HG03139 (cell line): ENCODE measurements around the gene RAPH1.
"Not testable (repeated sequence)": the region's sequence is repeated elsewhere in the genome, so short reads cannot be mapped to it uniquely, and the experiment has no call there.

Experiments
- ATAC-seq: cut with Tn5 transposase; IDR thresholded peaks from one replicate; pipeline ENCODE4 v1.9.1; 2021; ENCODE audit not compliant: unreplicated experiment

RAPH1 gene

DNA sequence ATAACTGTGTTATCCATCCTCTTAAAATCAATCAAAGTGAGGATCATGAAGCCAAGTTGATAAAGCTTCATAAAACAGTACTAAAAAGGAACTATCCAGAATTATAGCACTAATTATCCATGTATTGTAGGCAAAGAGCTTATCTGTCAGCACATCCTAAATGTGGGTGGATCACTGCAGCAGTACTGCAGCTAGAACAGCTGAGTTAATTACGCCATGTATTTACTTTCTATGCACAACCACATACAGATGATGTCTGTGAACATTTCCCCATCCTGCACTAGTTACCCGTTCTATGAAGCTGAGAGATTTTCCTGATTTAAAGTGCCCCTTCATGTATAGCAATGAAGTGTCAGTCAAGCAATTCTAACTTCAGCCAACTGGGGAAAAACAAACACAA, 96.6 kb downstream of the RAPH1 start:
- no peak for ATAC-seq

- ATAC-seq, result no peak
Measured at GRCh38 chr2:203437511-203437910, 97.6 kb downstream of the RAPH1 start.

GRCh38 chr2:203436496-203436895, 98.6 kb downstream of the RAPH1 start:
- ATAC-seq, result no peak

- no peak for ATAC-seq
Measured at GRCh38 chr2:203432811-203433210, 102.3 kb downstream of the RAPH1 start.

DNA sequence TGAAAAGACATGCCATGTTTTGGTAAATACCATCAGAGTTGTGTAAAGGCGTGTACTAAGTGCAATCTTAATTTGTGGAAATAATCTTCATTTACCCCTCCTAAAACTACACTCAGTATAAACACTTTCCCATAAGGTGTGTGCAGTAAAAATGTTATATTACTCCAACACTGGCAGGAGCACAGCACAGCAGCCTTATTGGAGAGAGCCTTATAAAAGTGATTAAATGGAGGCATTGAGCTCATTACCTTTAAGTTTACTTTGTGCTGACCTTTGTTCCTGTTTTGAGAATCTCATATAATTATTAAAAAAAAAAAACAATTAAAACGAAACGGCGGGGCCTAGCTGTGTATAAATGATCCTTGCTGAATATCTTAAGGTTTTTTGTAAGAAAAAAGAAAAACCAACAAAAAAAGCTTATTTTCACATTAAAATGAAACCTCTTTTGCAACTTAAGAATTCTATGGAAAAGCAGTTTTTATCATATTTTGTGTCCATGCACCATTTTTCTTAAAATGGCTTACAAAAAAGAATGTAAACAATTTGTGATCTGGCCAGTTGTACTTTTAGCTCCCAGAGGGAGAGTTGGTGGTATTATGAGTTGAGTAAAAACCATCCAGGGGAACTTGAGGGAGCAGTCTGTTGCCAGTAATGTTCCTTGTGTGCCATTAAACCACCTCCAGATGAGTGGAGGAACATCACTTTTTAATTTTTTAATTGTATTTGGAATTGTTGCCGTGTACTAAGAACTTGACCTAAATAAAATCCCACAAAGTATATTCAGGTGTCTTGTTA, 103.5 kb downstream of the RAPH1 start:
- ATAC-seq, result no peak

- not testable (repeated sequence) for ATAC-seq
Measured at GRCh38 chr2:203429643-203430042, 105.5 kb downstream of the RAPH1 start.

- ATAC-seq, result no peak
Measured at GRCh38 chr2:203427061-203427460, 108.0 kb downstream of the RAPH1 start.

DNA sequence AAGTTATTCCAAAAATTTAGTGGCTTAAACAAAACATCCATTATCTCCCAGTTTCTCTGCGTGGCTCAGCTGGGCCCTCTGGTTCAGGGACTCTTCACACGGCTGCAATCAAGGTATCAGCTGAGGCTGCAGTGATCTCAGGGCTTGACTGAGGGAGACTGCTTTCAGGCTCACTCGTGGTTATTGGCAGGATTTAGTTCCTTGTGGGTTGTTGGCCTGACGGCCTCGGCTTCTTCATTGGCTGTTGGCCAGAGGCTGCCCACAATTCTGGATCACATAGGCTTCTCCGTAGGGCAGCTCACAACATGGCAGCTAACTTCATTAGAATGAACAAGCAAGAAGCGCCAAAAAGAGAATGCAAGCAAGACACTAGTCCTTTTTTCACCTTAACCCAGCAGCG, 116.8 kb downstream of the RAPH1 start:
- no peak for ATAC-seq

DNA sequence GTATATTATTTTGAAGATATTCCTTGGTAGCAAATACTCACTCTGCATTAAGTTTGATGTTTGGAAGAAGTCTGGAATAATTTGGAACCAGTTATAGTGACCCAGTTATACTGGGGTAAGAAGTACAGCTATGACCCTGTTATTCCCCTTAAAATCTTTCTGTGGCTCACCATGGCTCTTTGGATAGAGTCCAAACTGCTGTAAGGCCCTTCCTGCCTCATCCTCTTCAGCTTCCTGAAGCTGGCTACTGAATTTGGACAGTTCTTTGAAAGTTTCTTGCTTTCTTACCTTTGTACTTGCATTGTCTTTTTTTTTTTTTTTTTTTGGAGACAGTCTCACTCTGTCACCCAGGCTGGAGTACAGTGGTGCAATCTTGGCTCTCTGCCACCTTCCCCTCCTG, 121.3 kb downstream of the RAPH1 start:
- no peak for ATAC-seq

DNA sequence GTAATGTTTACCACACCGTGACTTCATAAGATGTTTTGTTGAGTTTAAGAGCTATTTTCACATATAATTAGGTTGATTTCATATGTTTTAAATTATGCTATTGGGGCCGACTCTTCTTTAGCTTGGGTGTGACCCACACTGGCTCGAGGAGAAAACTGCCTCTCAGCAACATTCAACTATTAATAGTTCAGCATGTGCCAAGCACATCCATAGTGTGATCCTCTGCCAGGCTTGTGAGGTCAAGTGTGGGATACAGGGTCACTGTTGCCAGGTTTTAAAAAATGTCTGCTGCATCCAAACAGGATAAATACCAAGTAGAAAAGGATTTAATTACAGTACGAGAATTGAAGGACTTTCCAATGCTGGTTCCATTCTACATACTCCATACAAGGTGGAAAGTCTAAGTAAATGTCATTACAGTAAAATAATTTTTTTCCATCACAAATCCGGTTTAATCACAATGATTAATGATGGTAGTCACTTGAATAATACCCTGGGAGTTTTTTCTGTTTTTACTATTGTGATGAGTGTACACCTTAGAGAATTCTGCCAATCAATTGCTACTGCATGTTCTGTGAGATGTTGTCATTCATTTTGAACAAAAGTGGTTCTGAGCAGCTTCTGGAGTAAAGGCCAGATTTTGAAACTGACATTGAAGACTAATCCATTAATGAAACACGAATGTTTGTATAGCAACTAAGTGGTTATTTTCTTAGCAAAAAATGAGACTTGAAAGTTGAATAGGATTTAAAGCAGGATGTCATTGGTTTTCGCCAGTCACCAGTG, 122.4 kb downstream of the RAPH1 start:
- no peak for ATAC-seq

- ATAC-seq, result no peak
Measured at GRCh38 chr2:203407496-203407895, 127.6 kb downstream of the RAPH1 start.

DNA sequence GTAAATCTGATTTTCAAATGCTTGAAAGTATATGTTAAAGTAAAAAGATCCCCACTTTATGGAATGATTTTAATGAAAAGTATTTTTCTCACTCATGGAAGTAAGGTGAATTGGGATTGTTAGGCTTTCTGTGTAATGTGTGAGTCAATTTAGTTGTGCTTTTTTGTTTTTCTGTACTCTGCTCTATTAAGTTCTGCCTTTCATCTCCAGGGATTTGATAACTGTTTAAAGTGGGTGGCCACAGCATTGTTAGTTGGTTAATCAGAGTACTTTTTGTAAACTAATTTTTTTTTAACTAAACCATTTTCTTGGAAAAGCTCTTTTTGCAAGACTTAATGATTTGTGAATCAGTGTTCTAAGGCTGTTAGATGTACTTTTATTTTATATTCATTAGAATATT, 130.1 kb downstream of the RAPH1 start:
- ATAC-seq, result no peak

DNA sequence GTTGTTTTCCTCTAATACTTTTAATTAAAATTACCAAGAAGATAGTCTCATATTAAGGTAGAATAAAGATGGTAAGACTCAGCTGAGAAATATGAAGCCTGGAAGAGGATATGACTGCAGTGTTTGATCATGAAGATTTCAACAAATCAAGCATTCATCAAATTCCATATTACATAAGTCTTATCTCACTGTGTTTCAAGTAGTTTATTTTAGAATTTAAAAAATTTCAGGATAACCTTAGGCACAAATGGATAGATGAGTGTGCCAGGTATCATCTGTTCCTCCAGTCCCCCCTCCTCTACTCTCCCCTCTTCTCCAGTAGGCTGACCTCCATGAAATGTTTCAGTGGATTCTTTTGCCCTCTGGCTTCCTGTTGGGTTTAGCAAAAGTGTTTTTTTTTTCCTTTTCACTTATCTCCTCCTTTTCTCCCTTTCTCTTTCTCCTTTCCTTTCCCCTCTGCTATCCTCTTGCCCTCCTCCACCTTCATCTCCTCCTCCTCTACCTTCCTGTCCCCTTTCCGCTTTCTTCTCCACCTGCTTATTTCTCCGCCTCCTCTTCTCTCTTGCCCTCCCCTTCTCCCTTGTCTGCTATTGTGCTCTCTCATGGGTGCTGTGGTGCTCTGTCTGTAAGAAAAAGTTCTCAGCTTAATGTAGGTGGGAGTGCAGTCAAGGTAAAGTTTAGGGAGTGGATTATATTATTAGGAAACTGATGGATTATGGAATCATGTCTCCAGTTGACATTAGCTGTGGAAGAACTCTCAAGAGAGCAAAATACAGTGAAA, 134.1 kb downstream of the RAPH1 start:
- ATAC-seq, result no peak

DNA sequence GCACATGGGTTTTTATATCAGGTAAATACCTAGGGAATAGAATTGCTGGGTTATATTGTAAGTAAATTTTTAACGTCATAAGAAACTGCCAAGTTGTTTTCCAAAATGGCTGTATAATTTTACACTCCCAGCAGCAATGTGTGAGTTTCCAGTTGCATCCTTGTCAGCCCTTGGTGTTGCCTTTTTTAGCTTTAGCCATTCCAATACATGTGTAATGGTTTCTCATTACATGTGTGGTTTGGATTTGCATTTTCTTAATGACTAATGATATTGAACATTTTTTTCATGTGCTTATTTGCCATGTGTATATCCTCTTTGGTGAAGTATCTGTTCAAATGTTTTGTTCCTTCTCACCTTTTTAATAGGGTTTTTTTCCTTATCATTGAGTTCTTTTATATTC, 136.1 kb downstream of the RAPH1 start:
- no peak for ATAC-seq

- no peak for ATAC-seq
Measured at GRCh38 chr2:203396667-203397066, 138.4 kb downstream of the RAPH1 start.

GRCh38 chr2:203395858-203396257, 139.2 kb downstream of the RAPH1 start:
- ATAC-seq, result no peak

- no peak for ATAC-seq
Measured at GRCh38 chr2:203394519-203395227, 140.4 kb downstream of the RAPH1 start.

GRCh38 chr2:203388153-203388552, 146.9 kb downstream of the RAPH1 start:
- not testable (repeated sequence) for ATAC-seq

DNA sequence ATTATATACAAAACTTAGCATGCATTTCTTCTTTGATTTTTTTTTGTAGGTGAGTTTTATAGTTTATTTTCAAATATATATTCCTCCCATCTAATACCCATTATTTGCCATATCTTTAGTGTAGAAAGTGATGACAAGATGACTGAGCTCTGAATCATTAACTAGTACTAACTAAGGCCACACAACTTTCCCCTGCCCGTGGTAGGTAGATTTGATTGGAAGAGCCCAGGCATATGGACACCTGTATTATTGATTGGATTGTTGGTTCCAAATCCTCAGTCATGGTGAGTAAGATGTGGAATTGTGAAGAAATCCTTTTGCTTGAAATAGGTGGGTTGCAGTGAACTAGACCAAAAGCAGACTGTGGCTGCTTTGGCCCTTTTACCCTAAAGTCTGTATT, 152.1 kb downstream of the RAPH1 start:
- ATAC-seq, result no peak

DNA sequence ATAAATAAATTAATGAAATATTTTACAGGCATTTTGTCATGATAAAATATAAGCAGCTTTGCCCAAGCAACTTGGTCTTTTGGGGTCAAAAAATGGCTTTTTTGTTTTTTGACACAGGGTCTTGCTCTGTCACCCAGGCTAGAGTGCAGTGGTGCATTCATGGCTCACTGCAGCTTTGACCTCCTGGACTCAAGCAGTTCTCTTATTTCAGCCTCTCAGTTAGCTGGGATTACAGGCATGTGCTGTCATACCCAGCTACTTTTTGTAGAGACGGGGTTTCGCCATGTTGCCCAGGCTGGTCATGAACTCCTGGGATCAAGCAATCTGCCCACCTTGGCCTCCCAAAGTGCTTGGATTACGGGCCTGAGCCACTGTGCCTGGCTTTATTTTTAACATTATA, 155.9 kb downstream of the RAPH1 start:
- no peak for ATAC-seq

DNA sequence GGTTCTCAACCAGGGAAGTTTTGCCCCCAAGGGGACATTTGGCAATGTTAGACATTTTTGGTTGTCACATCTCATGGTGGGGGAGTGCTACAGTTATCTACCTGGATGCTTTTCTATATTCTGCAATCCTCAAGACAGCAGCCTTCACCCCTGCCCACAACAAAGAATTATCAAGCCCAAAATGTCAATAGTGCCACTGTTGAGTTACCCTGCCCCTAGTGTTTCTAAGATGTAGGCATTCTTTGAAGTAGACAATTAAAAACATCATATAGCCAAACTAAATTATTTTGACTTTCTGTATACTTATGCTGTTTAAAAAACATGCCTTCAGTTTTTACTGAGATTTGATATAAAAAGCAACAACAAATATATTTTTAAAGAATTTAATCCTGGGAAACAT, 158.9 kb downstream of the RAPH1 start:
- ATAC-seq, result no peak
